Tibial nerve (tissue), 4 donors: Measurements from ENCODE around the gene AOPEP. TPM values are rescaled to one million over a fixed set of nuclear protein-coding genes. Genes with fewer than 3 reads are reported as not detected.

ENCODE experiments used
- DNase-seq, 2 donors: peaks; one replicate each; pipeline ENCODE4 v3.0.0-alpha.2; 2019; ENCODE audit warnings: low spot score in 2 of 2
- H3K27ac ChIP-seq, 4 donors: fragments of 200-600 bp; sonication (generic) in 3 of 4; one replicate each; pipeline ENCODE4 v1.5.1; 2017 to 2019; ENCODE audit warnings: mild to moderate bottlenecking in 1 of 4
- H3K27me3 ChIP-seq, 2 donors: fragments of 200-600 bp; sonication (generic) in 1 of 2; one replicate each; pipeline versions ENCODE4 v1.5.1 to v1.6.0; 2017 to 2019
- H3K36me3 ChIP-seq, 3 donors: fragments of 200-600 bp; sonication (generic); one replicate each; pipeline ENCODE4 v1.5.1; 2018 to 2019
- H3K4me1 ChIP-seq, 4 donors: fragments of 200-600 bp; sonication (generic) in 3 of 4; one replicate each; pipeline ENCODE4 v1.5.1; 2017 to 2019
- H3K4me3 ChIP-seq, 4 donors: fragments of 200-600 bp; sonication (generic) in 3 of 4; one replicate each; pipeline ENCODE4 v1.5.1; 2017 to 2019; ENCODE audit warnings: mild to moderate bottlenecking in 1 of 4, moderate library complexity in 1 of 4
- H3K9me3 ChIP-seq, 4 donors: fragments of 200-600 bp; sonication (generic) in 3 of 4; one replicate each; pipeline ENCODE4 v1.5.1; 2017 to 2019
- CTCF ChIP-seq, 5 experiments: fragments of 200-600 bp in 3 of 5; fragments of 450-650 bp in 2 of 5; sonication (generic) in 3 of 5; IDR thresholded peaks; one replicate each; pipeline ENCODE4 v1.5.1; 2016 to 2019; ENCODE audit warnings: antibody characterized with exemption in 5 of 5, mild to moderate bottlenecking in 3 of 5, moderate library complexity in 2 of 5
- EP300 ChIP-seq, 2 donors: sonication (generic); formaldehyde crosslinking; IDR thresholded peaks; one replicate each; pipeline ENCODE4 v1.6.1; 2017; ENCODE audit warnings: antibody characterized with exemption in 2 of 2, mild to moderate bottlenecking in 1 of 2
- POLR2A ChIP-seq, 2 donors: fragments of 450-650 bp; IDR thresholded peaks; one replicate each; pipeline ENCODE4 v1.6.1; 2017; ENCODE audit warnings: antibody characterized with exemption in 2 of 2, mild to moderate bottlenecking in 2 of 2, moderate library complexity in 2 of 2
- WGBS, 2 donors: methylation state at CpG; one replicate each; pipeline ENCODE4 v1.1.5; 2018; 5-methylcytosine and 5-hydroxymethylcytosine counted together
- total RNA-seq, 4 donors: library from RNA; depleted of rRNA; stranded (reverse); fragments of >200 nt; gene quantifications; one replicate each; pipeline ENCODE4 v1.1.0, GENCODE V29; 2016

The AOPEP gene
- total RNA-seq, 4 donors from 2014 or later = 236 to 323 (median 265) TPM

- DNase-seq = no peak
- WGBS, 2 donors = 81 to 86% methylated on average over 2 of the region's 2 CpGs
- Histone ChIP-seq H3K9me3 (no peaks in the 10 kb centered on the region), H3K27ac (peak overlapping the region in 1 of 4 donors; percentile 64), H3K4me1 (peaks cover 0 to 18% (median 5%) of the 10 kb centered on the region in 4 donors), H3K27me3 (no peaks in the 10 kb centered on the region), H3K4me3 (no peak overlapping the region), H3K36me3 (no peaks in the 10 kb centered on the region)
- TF ChIP-seq CTCF (IDR thresholded peaks at IDR 0.05) = no peak
- TF ChIP-seq EP300 (IDR thresholded peaks at IDR 0.05) = no peak
- no peak for TF ChIP-seq POLR2A (IDR thresholded peaks at IDR 0.05)
These were observed 45.9 kb upstream of the AOPEP start for GRCh38 chr9:94680621-94681020.

GRCh38 chr9:94681508-94681907 lies 45.0 kb upstream of the AOPEP start:
- DNase-seq = peak; percentile 66 to 89

DNA sequence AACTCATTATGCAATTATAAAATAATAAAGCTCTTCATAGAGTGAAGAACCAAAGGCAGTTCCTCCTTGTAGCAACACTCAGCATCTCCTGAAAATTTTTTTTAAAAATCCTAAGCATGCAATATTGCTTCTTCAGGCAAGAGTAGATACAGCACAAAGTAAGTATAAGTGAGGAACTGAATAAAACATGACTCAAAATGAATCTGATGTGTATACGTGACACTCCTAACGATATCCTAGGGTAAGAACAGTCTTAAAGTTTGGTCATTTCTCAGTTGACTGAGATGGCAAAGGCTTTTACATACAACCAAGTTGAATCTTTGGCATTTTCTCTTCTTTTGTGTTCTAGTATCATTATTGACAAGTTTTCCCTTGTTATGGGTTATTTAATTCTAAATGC lies 41.1 kb upstream of the AOPEP start:
- peaks cover 0 to 9% (median 0%) of the 10 kb centered on the region in 4 donors for H3K4me1 ChIP-seq
- TF ChIP-seq CTCF (IDR thresholded peaks at IDR 0.05) (no peak), EP300 (IDR thresholded peaks at IDR 0.05) (no peak), POLR2A (IDR thresholded peaks at IDR 0.05) (no peak)
- 94 to 96% methylated on average over 2 of the region's 2 CpGs for WGBS, 2 donors
- H3K36me3 ChIP-seq = no peaks in the 10 kb centered on the region
- no peak for DNase-seq
- H3K27me3 ChIP-seq = no peaks in the 10 kb centered on the region
- H3K4me3 ChIP-seq = no peak overlapping the region
- H3K9me3 ChIP-seq = no peaks in the 10 kb centered on the region
- no peak overlapping the region for H3K27ac ChIP-seq

More at GRCh38 chr9:94681508-94681907, 45.0 kb upstream of the AOPEP start:
- peaks cover 0 to 12% (median under 1%) of the 10 kb centered on the region in 4 donors for H3K4me1 ChIP-seq
- no peaks in the 10 kb centered on the region for H3K36me3 ChIP-seq
- no peaks in the 10 kb centered on the region for H3K27me3 ChIP-seq
- H3K4me3 ChIP-seq = no peak overlapping the region
- H3K9me3 ChIP-seq = no peaks in the 10 kb centered on the region
- TF ChIP-seq CTCF (IDR thresholded peaks at IDR 0.05) (peak; percentile 54 to 88 (median 72)), POLR2A (IDR thresholded peaks at IDR 0.05) (no peak), EP300 (IDR thresholded peaks at IDR 0.05) (peak in 1 of 2 donors; percentile 61)
- WGBS, 2 donors = 6 to 7% methylated on average over 7 of the region's 7 CpGs
- peak overlapping the region; percentile 32 to 71 (median 48) for H3K27ac ChIP-seq

GRCh38 chr9:94687451-94687850 lies 39.0 kb upstream of the AOPEP start:
- 68 to 70% methylated on average over 2 of the region's 2 CpGs for WGBS, 2 donors
- Histone ChIP-seq H3K27ac (no peak overlapping the region), H3K9me3 (no peaks in the 10 kb centered on the region), H3K4me1 (peaks cover 0 to 2% (median 0%) of the 10 kb centered on the region in 4 donors), H3K36me3 (no peaks in the 10 kb centered on the region), H3K4me3 (no peak overlapping the region), H3K27me3 (no peaks in the 10 kb centered on the region)
- TF ChIP-seq CTCF (IDR thresholded peaks at IDR 0.05) = no peak
- TF ChIP-seq EP300 (IDR thresholded peaks at IDR 0.05) = no peak
- TF ChIP-seq POLR2A (IDR thresholded peaks at IDR 0.05) = no peak
- DNase-seq = no peak

- no peak for TF ChIP-seq POLR2A (IDR thresholded peaks at IDR 0.05)
- TF ChIP-seq CTCF (IDR thresholded peaks at IDR 0.05) = no peak
- TF ChIP-seq EP300 (IDR thresholded peaks at IDR 0.05) = no peak
- Histone ChIP-seq H3K9me3 (no peaks in the 10 kb centered on the region), H3K36me3 (no peaks in the 10 kb centered on the region), H3K4me1 (peaks cover 0 to 10% (median 0%) of the 10 kb centered on the region in 4 donors), H3K27me3 (no peaks in the 10 kb centered on the region), H3K27ac (no peak overlapping the region), H3K4me3 (no peak overlapping the region)
- 91 to 93% methylated on average over 9 of the region's 9 CpGs for WGBS, 2 donors
- DNase-seq = no peak
These were observed 36.2 kb upstream of the AOPEP start for GRCh38 chr9:94690344-94690743.
